DMS114 treated with DMSO at 0.1 percent for 48 hours (cell line): Measurements from ENCODE around the gene PTCHD4.

Experiments
- DNase-seq: peaks from one replicate; lab custom pipeline; 2025; ENCODE audit not compliant: unreplicated experiment; lab: John Stamatoyannopoulos, UW

PTCHD4 gene

DNA sequence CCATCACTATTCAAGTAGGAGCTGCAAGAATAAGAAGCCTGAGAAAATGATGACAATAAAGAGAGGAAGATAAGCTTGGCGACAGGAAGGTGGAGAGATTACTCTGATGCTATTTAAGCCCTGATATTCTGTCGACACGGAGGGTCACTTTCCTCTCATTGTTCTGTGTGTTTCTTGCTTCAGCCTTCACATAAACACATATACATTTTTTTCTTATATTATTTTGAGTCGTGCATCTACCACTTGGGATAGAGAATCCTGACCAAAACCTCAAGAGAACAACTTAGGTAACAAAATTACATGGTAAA lies 10.5 kb downstream of the PTCHD4 start:
- DNase-seq: no peak

DNA sequence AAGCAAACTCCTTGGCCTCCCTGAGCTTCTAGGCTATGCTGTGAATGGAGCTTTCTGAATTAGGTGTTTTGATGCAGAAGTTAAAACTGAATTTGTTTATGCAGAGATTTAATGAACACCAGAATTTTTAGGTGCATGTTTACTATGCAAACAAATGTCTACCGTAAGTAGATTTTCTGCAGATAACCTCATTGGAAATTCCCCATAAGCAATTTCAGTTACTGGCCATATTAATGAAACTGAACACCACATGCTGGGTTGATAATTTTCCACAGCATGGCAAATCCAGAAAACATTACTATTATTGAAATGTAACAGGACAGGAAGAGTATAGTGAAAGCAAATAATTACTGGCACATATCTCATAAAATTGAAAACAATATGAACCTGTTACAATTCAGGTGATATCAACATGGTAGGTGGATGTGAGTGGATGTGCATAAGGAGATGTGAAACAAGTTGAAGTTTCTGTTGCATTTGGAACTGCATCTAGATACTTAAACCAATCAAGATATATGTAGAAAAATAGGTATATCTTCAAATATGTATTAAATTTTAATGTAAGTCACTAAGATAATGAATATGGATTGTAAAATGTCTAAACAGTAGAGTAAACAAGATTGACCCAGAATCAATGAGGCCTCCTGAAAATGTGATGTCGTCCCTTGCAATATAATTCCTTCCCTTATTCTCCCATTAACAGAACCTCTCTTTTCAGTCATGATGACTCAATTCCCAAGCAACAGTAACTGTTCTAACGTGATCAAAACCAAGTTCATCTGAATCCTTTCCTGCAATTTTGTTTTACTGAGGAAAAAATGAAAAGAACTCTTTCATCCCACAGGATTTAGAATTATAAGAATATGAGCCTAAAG lies 11.0 kb downstream of the PTCHD4 start:
- DNase-seq: no peak

- DNase-seq: no peak
Observed at GRCh38 chr6:48098923-48099322, 12.1 kb downstream of the PTCHD4 start.

- DNase-seq: no peak
Observed at GRCh38 chr6:48092550-48093217, 18.3 kb downstream of the PTCHD4 start.

GRCh38 chr6:48090546-48090945 lies 20.5 kb downstream of the PTCHD4 start:
- DNase-seq: no peak

GRCh38 chr6:48087448-48087847 lies 23.5 kb downstream of the PTCHD4 start:
- peak; percentile 27 for DNase-seq

DNA sequence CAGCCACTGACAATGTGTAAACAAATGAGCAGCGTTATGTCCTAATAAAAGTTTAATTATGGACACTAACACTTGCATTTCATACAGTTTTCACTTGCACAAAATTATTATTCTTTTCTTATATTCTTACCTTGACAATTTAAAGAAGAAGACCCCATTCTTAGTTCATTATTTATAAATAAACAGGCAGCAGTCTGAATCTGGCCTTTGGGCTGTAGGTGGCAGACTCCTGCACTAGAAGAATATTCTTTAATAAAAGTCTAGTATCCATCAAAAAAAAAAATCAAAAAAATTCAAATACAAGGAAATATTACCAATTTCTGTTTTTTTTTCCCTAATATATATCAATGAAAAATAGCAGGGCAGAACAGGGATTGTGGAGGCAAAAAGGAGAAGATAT lies 24.8 kb downstream of the PTCHD4 start:
- DNase-seq: no peak

GRCh38 chr6:48085131-48085741 lies 25.8 kb downstream of the PTCHD4 start:
- DNase-seq: no peak

GRCh38 chr6:48084201-48084600 lies 26.8 kb downstream of the PTCHD4 start:
- DNase-seq: no peak

GRCh38 chr6:48080227-48081009 lies 30.6 kb downstream of the PTCHD4 start:
- no peak for DNase-seq

DNA sequence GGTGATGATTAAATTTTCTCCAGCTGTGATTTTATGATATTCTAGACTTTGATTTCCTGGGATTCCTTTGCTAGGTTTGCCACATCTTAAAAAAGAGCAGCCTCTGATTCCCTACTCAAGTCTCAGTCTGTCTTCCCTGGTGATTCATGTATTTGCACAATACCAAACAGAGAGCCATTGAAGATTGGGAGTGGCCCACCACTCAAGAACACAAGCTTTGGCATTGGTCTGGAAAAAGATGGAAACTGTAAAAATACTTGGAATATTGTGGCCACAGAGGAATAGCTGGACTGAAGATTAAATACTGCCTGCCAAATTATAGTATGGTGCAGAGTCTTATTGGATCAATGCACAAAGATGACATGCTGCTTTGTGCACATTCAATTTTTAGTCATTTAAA lies 32.9 kb downstream of the PTCHD4 start:
- no peak for DNase-seq

DNA sequence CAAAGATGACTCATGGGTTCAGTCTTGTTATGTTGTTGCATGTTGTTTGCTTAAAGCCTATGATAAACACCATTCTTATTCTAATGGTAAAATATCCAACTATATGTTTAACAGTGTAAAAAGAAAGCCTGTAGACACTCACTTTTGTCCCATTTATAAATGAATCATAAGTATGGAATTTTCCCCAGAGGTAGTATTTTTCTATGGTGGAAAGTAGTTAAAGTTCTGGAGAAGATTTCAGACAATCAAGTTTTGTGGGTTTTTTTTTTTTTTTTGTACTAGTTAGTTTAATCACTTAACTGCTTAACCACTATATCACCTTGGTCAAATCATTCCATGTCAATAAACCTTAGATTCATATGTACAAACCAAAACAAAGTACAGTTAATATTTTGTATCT lies 35.8 kb downstream of the PTCHD4 start:
- DNase-seq: no peak

- no peak for DNase-seq
Observed at GRCh38 chr6:48073976-48074767, 36.8 kb downstream of the PTCHD4 start.

DNA sequence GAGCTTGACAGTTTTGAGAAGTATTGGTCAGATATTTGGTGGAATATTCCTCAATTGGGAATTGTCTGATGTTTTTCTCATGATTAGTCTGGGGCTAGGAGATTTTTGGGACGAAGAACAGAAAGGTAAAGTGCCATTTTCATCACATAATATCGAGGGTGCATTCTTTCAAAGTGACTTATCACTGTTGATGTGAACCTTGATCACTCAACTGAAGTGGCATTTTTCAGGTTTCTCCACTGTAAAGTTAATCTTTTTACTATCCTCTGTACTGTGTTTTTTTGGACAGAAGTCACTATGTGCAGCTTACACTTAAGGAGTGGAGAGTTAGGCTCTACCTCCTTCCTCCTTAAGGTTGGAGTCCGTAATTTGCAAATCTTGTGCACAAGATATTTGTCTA lies 39.2 kb downstream of the PTCHD4 start:
- no peak for DNase-seq

- DNase-seq: no peak
Observed at GRCh38 chr6:48069280-48069679, 41.7 kb downstream of the PTCHD4 start.

DNA sequence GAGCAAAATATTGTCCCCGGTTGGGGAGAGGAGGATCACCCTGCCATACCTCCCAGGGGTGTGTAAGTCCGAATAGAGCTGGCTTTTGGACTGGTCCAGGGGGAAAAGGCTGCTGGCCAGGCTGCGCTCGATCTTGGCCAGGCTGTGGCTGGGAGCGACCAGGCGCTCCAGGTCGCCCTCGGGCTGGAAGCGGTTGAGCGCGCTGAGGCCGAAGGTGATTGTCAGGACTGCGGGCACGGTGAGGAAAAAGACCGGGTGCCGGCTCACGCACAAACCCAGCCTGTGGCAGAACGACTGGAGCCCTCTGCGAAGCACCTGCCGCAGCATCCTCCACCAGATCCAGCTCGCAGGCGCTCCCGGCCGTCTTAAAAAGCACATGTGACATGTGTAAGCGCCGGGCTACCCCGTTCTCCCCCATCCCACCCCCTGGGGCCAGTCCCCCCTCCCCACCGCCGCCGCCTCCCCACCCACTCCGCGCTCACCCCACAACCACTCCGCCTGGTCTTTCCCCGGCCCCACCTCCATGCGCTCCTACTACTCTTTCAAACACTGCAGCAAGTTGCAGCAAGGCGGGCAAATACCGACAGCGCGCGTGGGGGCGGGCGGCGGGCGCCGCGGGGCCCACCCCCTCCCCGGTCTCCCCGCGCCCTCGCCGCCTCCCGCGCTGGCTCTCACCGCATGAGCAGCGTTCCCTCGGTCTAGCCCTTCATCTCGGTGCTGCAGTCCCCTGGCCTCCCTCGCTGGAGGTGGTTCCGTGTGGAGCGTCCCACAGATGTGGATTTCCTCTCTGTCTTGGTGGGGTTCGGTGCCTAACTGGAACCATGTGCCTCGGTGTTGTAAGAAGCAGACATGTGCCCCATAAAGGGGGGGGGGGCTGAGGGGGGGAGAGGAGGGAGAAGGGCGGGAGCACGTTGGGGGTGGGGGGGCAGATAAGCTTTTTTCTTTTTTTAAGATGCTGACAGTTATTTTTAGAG lies 42.4 kb downstream of the PTCHD4 start:
- no peak for DNase-seq

DNA sequence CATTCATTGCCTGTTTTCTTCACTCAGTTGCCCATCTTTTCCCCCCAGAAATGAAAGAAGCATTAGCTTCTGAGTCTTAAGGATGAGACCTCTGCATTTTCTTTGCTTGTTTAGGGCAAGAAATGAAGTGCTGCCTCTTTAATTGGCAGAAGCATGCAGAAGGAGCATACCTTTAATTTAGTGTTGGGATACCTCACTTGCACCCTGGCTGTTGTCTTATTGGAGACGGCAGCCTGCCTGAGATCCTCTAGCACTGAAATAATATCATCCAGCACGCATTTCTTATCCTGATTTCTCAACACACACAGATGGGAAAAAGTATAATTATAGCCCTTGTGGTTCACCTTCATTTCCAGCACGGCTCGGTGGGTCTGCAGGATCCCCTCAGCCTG lies 43.1 kb downstream of the PTCHD4 start:
- no peak for DNase-seq

GRCh38 chr6:48067148-48067712 lies 43.8 kb downstream of the PTCHD4 start:
- DNase-seq: no peak

DNA sequence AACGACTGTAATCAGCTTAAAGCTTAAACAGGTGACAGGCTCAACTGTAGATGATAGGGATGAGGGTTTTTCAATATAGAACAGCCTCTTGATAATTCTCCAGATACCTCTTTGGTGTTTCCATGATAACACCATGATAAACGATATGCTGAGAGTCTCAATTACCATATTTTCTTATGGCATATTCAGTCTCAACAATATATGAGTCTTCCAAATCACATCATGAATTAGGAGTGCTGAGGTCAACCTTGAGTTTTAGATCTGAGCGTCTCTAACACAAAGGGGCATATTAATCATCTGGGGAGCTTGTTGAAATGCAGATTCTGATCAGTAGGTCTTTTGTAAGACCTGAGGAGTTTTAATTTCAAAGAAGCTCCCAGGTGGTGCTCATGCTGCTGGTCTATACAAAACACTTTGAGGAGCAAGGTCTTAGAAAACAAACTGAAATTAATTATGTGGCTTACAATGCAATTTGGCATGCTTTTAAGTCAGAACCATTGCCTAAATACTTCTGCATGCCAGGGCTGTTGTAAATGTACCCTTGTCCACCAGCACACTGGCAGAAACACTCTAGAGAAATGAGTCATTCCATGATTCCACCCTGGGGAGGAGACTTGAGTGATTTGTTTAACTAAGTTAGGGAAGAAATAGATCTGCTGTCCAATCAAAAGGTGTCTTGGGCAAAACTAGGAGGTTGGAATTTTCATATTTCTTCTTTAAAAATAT lies 49.6 kb downstream of the PTCHD4 start:
- DNase-seq: no peak
